SU-DHL-6 (cell line): ENCODE data around the gene SAT2.

Experiments used
- H2AFZ ChIP-seq: fragments of 200-600 bp; sonication (generic); 2 replicates; pipeline ENCODE4 v1.6.1; 2014; ENCODE audit warnings: low read depth, mild to moderate bottlenecking, moderate library complexity, mixed read lengths, antibody characterized with exemption, low read length; ENCODE audit not compliant: severe bottlenecking
- H3F3A ChIP-seq: fragments of 200-600 bp; shearing (Covaris generic); 2 replicates; pipeline ENCODE4 v1.6.0; 2016; ENCODE audit warnings: antibody characterized with exemption, mild to moderate bottlenecking; ENCODE audit not compliant: insufficient read depth
- H3K27ac ChIP-seq: fragments of 200-600 bp; sonication (generic); 2 replicates; pipeline ENCODE4 v1.5.1; 2016; ENCODE audit warnings: low read depth, mild to moderate bottlenecking, low read length, moderate library complexity, mixed read lengths
- H3K27me3 ChIP-seq: fragments of 200-600 bp; sonication (generic), shearing (Covaris generic); 2 replicates; pipeline ENCODE4 v1.6.0; 2014; ENCODE audit warnings: mild to moderate bottlenecking, low read length
- H3K36me3 ChIP-seq: fragments of 200-600 bp; sonication (generic); 2 replicates; pipeline ENCODE4 v1.6.1; 2014; ENCODE audit warnings: mild to moderate bottlenecking, low read length, mixed read lengths
- H3K4me2 ChIP-seq: fragments of 300-600, 200-600 bp; shearing (Covaris generic), sonication (generic); 2 replicates; pipeline ENCODE4 v1.6.0; 2014; ENCODE audit warnings: low read length, low read depth, mild to moderate bottlenecking; ENCODE audit not compliant: poor library complexity, severe bottlenecking
- H3K4me3 ChIP-seq: fragments of 200-600 bp; sonication (generic); 2 replicates; pipeline ENCODE4 v1.5.1; 2014; ENCODE audit warnings: antibody characterized with exemption, low read length, mild to moderate bottlenecking, mixed read lengths; ENCODE audit not compliant: insufficient read depth, poor library complexity, severe bottlenecking
- H3K79me2 ChIP-seq: fragments of 200-600 bp; sonication (generic); 2 replicates; pipeline ENCODE4 v1.6.1; 2014; ENCODE audit warnings: mild to moderate bottlenecking, low read length, moderate library complexity; ENCODE audit not compliant: insufficient read depth
- H3K9ac ChIP-seq: fragments of 200-600 bp; sonication (generic); 2 replicates; pipeline ENCODE4 v1.7.0; 2014; ENCODE audit warnings: mild to moderate bottlenecking, low read length
- H3K9me2 ChIP-seq: fragments of 200-600 bp; sonication (generic); replicated peaks from 2 replicates; pipeline ENCODE4 v1.6.1; 2014; ENCODE audit warnings: low read length; ENCODE audit not compliant: insufficient read depth
- H3K9me3 ChIP-seq: fragments of 200-600 bp; sonication (generic); 2 replicates; pipeline ENCODE4 v1.6.1; 2014; ENCODE audit warnings: low read length, mixed read lengths; ENCODE audit not compliant: insufficient read depth
- H4K20me1 ChIP-seq: fragments of 200-600 bp; sonication (generic); 2 replicates; pipeline ENCODE4 v1.6.1; 2014; ENCODE audit warnings: low read depth, mild to moderate bottlenecking, antibody characterized with exemption, low read length, moderate library complexity, mixed read lengths
- EZH2phosphoT487 ChIP-seq: fragments of 200-600 bp; sonication (generic), shearing (Covaris generic); conservative IDR thresholded peaks from 2 replicates; pipeline ENCODE4 v1.6.1; 2018; ENCODE audit warnings: mild to moderate bottlenecking, antibody characterized with exemption, low read length, moderate library complexity, mixed read lengths
- TF ChIP-seq, protein P1 (sequence below): fragments of 200-600 bp; sonication (generic); IDR thresholded peaks from one replicate; pipeline ENCODE4 v1.5.1; 2017; ENCODE audit warnings: antibody characterized with exemption, mild to moderate bottlenecking, low read length, moderate library complexity; ENCODE audit not compliant: insufficient read depth, poor library complexity, severe bottlenecking

Gene SAT2

GRCh38 chr17:7650509-7651096 is 23.0 kb upstream of the SAT2 start, which contains the start of gene ATP1B2:
TSS of gene ATP1B2 (plus strand) at chr17:7650926. CDS start at chr17:7651519, 593 bp downstream.
- H3F3A ChIP-seq: no peaks in the 10 kb centered on the region
- peak within 1 kb of the TSS; percentile 14; the same call in 1 of the 2 replicates for H3K9ac ChIP-seq
- no peaks in the 10 kb centered on the region for H3K9me2 ChIP-seq
- no peaks in the 10 kb centered on the region for H3K36me3 ChIP-seq
- H4K20me1 ChIP-seq: no peaks in the 10 kb centered on the region
- H3K79me2 ChIP-seq: no peaks in the 10 kb centered on the region
- H2AFZ ChIP-seq: peak within 1 kb of the TSS; percentile 4
- peak within 1 kb of the TSS; percentile 56 for H3K4me2 ChIP-seq
- H3K9me3 ChIP-seq: no peaks in the 10 kb centered on the region
- H3K27me3 ChIP-seq: no peaks in the 10 kb centered on the region
- TF ChIP-seq EZH2phosphoT487: no peak
- TF ChIP-seq, protein P1, sequence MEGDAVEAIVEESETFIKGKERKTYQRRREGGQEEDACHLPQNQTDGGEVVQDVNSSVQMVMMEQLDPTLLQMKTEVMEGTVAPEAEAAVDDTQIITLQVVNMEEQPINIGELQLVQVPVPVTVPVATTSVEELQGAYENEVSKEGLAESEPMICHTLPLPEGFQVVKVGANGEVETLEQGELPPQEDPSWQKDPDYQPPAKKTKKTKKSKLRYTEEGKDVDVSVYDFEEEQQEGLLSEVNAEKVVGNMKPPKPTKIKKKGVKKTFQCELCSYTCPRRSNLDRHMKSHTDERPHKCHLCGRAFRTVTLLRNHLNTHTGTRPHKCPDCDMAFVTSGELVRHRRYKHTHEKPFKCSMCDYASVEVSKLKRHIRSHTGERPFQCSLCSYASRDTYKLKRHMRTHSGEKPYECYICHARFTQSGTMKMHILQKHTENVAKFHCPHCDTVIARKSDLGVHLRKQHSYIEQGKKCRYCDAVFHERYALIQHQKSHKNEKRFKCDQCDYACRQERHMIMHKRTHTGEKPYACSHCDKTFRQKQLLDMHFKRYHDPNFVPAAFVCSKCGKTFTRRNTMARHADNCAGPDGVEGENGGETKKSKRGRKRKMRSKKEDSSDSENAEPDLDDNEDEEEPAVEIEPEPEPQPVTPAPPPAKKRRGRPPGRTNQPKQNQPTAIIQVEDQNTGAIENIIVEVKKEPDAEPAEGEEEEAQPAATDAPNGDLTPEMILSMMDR: no peak
- no peak within 1 kb of the TSS for H3K27ac ChIP-seq
- peak within 1 kb of the TSS; percentile 22 for H3K4me3 ChIP-seq

DNA sequence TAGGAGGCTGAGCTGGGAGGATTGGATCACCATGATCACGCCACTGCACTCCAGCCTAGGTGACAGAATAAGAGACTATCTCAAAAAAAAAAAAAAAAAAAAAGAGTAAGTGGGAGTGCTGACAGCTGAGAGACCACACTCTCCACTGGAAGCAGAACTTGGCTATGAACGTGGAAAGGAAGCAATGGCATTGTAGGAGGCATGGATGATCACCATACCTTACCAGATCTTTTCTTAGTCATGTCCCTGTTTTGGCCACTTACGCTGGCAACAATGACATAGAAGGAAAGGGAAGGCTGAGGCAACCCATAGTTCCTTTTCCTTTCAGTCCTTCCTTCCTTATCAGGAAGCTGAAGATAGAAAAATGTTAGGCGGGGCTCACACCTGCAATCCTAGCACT is 19.4 kb upstream of the SAT2 start:
- TF ChIP-seq, protein P1: no peak
- TF ChIP-seq EZH2phosphoT487: no peak
- no peaks in the 10 kb centered on the region for H3K36me3 ChIP-seq

GRCh38 chr17:7646457-7646856 is 18.8 kb upstream of the SAT2 start:
- no peaks in the 10 kb centered on the region for H3F3A ChIP-seq
- H3K9me2 ChIP-seq: no peaks in the 10 kb centered on the region
- H3K4me2 ChIP-seq: no peak overlapping the region
- no peaks in the 10 kb centered on the region for H3K27me3 ChIP-seq
- H3K27ac ChIP-seq: no peak overlapping the region
- TF ChIP-seq, protein P1: no peak
- TF ChIP-seq EZH2phosphoT487: no peak
- no peaks in the 10 kb centered on the region for H3K36me3 ChIP-seq
- no peaks in the 10 kb centered on the region for H3K9me3 ChIP-seq
- no peaks in the 10 kb centered on the region for H4K20me1 ChIP-seq
- no peaks in the 10 kb centered on the region for H3K79me2 ChIP-seq
- H3K4me3 ChIP-seq: no peak overlapping the region
- no peak overlapping the region for H3K9ac ChIP-seq
- H2AFZ ChIP-seq: no peak overlapping the region

More for the DNA sequence above, 19.4 kb upstream of the SAT2 start:
- Histone ChIP-seq H3K27me3 (no peaks in the 10 kb centered on the region), H3K4me2 (no peak overlapping the region), H3K9ac (no peak overlapping the region), H3K9me3 (no peaks in the 10 kb centered on the region), H3K79me2 (no peaks in the 10 kb centered on the region), H4K20me1 (no peaks in the 10 kb centered on the region), H3F3A (no peaks in the 10 kb centered on the region), H3K9me2 (no peaks in the 10 kb centered on the region), H3K27ac (no peak overlapping the region), H2AFZ (no peak overlapping the region), H3K4me3 (no peak overlapping the region)
